GM12891 (cell line): ENCODE data around the gene SCARB1.

Source experiments
- DNase-seq: peaks from one replicate; pipeline ENCODE4 v3.0.0; 2011; ENCODE audit warnings: low spot score; ENCODE audit not compliant: insufficient read length
- FAIRE-seq: peaks from 2 replicates; lab custom pipeline; 2011; peaks lifted over from hg19 to GRCh38; lab: Jason Lieb, UNC
- PAX5 ChIP-seq: IDR thresholded peaks from 2 replicates; pipeline ENCODE4 v1.6.1; 2011; ENCODE audit warnings: low read length, moderate library complexity, mild to moderate bottlenecking; ENCODE audit not compliant: insufficient read depth, severe bottlenecking
- POLR2A ChIP-seq: IDR thresholded peaks from 2 replicates; pipeline ENCODE4 v1.6.1; 2011; ENCODE audit warnings: low read depth, low read length, control low read depth
- POLR2AphosphoS5 ChIP-seq: IDR thresholded peaks from 2 replicates; pipeline ENCODE4 v1.6.1; 2011; ENCODE audit warnings: low read depth, low read length, control low read depth
- POU2F2 ChIP-seq: IDR thresholded peaks from 2 replicates; pipeline ENCODE4 v1.6.1; 2011; ENCODE audit warnings: low read depth, mild to moderate bottlenecking, control low read depth, low read length, moderate library complexity
- SPI1 ChIP-seq: IDR thresholded peaks from 2 replicates; pipeline ENCODE4 v1.6.1; 2011; ENCODE audit warnings: low read depth, low read length, control low read depth
- TAF1 ChIP-seq: IDR thresholded peaks from 2 replicates; pipeline ENCODE4 v1.6.1; 2011; ENCODE audit warnings: low read depth, low read length, control low read depth

Gene SCARB1

GRCh38 chr12:124853781-124854636 lies 9.7 kb downstream of the SCARB1 start:
- TF ChIP-seq PAX5 = no peak
- TF ChIP-seq POU2F2 = no peak
- TF ChIP-seq SPI1 = no peak
- no peak for TF ChIP-seq TAF1
- no peak for TF ChIP-seq POLR2AphosphoS5
- no peak for TF ChIP-seq POLR2A
- no peak for FAIRE-seq
- DNase-seq = no peak

GRCh38 chr12:124852911-124853427 lies 10.7 kb downstream of the SCARB1 start:
- DNase-seq (no peak), FAIRE-seq (no peak)
- TF ChIP-seq PAX5 (no peak), POLR2AphosphoS5 (no peak), POLR2A (no peak), SPI1 (no peak), POU2F2 (no peak), TAF1 (no peak)

GRCh38 chr12:124852329-124852831 lies 11.3 kb downstream of the SCARB1 start:
- DNase-seq (no peak), FAIRE-seq (no peak)
- no peak for TF ChIP-seq POLR2A
- TF ChIP-seq POU2F2 = no peak
- no peak for TF ChIP-seq TAF1
- no peak for TF ChIP-seq SPI1
- no peak for TF ChIP-seq PAX5
- no peak for TF ChIP-seq POLR2AphosphoS5

GRCh38 chr12:124851342-124851741 lies 12.3 kb downstream of the SCARB1 start:
- DNase-seq = no peak
- TF ChIP-seq SPI1 (no peak), PAX5 (no peak), POLR2A (no peak), TAF1 (no peak), POU2F2 (no peak), POLR2AphosphoS5 (no peak)
- no peak for FAIRE-seq

- no peak for FAIRE-seq
- DNase-seq = no peak
- TF ChIP-seq TAF1 (no peak), PAX5 (no peak), SPI1 (no peak), POU2F2 (no peak), POLR2A (no peak), POLR2AphosphoS5 (no peak)
Observed at GRCh38 chr12:124849382-124849781, 14.3 kb downstream of the SCARB1 start.

- no peak for TF ChIP-seq TAF1
- TF ChIP-seq POLR2A = no peak
- no peak for TF ChIP-seq PAX5
- TF ChIP-seq POLR2AphosphoS5 = no peak
- no peak for TF ChIP-seq SPI1
- no peak for TF ChIP-seq POU2F2
- DNase-seq = no peak
Observed at GRCh38 chr12:124848621-124849380, 14.9 kb downstream of the SCARB1 start.

GRCh38 chr12:124847113-124848074 lies 16.3 kb downstream of the SCARB1 start:
- TF ChIP-seq SPI1 (no peak), POLR2AphosphoS5 (no peak), POU2F2 (no peak), TAF1 (no peak), POLR2A (no peak), PAX5 (no peak)
- no peak for FAIRE-seq
- DNase-seq = no peak

More at GRCh38 chr12:124848621-124849380, 14.9 kb downstream of the SCARB1 start:
- FAIRE-seq = no peak

GRCh38 chr12:124844411-124845397 lies 19.0 kb downstream of the SCARB1 start:
- TF ChIP-seq POU2F2 (no peak), POLR2AphosphoS5 (no peak), PAX5 (no peak), POLR2A (no peak), SPI1 (no peak), TAF1 (no peak)
- FAIRE-seq (no peak), DNase-seq (no peak)
